8988T (cell line): Measurements from ENCODE around the gene NDUFB10.
"Not testable (repeated sequence)": the region's sequence is repeated elsewhere in the genome, so short reads cannot be mapped to it uniquely, and the experiment has no call there.

ENCODE experiments used
- DNase-seq: peaks from one replicate; pipeline ENCODE4 v3.0.0; 2011

Gene NDUFB10

DNA sequence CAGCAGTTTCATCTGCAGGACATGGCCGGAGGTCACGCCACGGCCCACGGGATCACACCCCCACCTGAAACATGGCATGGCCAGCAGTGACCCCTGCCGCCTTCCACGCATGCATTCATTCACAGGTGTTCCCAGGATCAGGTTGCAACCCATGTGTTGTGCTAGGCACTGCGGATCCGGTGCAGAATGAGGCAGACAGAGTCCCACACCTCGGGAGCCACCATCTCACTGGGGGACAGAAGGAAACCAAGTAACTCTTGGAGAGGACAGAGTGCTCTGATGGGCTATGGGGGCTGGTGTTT lies 12.0 kb upstream of the NDUFB10 start:
- no peak for DNase-seq

DNA sequence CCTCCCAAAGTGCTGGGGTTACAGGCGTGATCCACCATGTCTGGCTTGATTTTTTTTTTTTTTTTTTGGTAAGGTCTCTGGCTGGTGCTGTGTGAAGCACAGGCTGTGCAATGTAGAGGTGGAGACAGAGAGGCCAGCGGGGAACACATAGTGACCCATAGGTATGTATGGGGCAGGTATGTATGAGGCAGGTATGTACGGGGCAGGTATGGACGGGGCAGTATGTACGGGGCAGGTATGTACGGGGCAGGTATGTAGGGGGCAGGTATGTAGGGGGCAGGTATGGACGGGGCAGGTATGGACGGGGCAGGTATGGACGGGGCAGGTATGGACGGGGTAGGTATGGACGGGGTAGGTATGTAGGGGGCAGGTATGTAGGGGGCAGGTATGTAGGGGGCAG lies 9.8 kb upstream of the NDUFB10 start:
- DNase-seq, result no peak

DNA sequence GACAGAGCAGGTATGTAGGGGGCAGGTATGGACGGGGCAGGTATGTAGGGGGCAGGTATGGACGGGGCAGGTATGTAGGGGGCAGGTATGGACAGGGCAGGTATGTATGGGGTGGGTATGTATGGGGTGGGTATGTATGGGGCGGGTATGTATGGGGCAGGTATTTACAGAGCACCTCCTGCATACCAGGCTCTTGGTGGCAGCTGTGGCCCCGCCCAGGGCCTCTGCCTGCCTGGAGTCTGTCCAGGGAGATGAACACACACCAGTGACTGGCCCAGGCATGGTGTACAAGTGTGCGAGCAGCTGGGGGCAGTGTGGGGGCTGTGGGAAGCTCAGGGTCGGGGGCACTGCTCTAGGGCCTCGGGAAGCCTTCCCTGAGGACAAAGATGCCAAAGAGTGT lies 9.3 kb upstream of the NDUFB10 start:
- DNase-seq, result no peak

DNA sequence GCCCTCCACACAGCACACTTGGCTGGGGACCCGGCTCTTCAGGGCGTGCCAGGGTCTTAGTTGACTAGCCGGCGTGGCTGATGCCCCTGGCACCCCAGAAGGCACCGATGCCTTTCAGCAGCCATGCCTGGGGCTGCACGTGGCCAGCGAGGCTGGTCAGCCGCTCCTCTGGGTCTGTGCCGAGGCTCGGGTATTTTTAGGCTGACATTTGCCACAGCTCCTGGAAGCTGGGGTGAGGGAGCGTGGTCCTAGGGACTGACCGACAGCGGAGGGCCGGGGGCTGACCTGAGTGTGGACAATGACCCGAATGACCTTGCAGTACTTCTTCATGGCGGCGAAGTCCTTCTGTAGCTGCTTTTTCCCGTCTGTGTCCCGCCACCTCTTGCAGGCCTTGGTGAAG lies 8.8 kb upstream of the NDUFB10 start:
- no peak for DNase-seq

DNA sequence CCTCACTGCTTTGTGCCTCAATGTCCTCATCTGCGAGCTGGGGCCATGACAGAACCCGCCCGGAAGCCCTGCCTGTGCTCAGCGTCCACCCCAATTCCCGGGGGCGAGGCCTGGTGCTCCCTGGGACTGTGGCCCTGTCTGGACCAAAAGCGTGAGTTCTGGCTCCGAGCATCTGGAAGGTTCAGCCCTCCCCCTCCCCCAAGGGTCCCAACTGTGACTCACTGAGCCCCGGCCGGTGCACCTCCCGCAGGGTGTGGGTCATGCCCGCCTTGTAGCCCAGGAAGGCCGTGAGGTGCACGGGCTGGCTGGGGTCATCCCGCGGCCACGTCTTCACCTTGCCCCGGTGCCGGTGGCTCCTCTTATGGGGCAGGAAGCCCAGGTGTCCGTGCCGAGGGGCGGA lies 5.6 kb upstream of the NDUFB10 start:
- DNase-seq, result no peak

DNA sequence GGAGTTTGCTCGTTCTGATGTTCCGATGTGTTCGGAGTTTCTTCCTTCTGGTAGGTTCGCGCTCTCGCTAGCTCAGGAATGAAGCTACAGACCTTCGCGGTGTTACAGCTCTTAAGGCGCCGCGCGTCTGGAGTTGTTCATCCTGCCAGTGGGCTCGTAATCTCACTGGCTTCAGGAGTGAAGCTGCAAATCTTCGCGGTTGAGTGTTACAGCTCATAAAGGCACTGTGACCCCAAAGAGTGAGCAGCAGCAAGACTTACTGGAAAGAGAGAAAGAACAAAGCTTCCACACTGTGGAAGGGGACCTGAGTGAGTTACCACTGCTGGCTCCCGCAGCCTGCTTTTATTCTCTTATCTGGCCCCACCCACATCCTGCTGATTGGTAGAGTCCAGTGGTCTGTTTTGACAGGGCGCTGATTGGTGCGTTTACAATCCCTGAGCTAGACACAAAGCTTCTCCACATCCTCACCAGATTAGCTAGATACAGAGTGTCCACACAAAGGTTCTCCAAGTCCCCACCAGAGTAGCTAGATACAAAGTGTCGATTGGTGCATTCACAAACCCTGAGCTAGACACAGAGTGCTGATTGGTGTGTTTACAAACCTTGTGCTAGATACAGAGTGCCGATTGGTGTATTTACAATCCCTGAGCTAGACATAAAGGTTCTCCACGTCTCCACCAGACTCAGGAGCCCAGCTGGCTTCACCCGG lies 1.8 kb upstream of the NDUFB10 start:
- DNase-seq, result not testable (repeated sequence)

DNA sequence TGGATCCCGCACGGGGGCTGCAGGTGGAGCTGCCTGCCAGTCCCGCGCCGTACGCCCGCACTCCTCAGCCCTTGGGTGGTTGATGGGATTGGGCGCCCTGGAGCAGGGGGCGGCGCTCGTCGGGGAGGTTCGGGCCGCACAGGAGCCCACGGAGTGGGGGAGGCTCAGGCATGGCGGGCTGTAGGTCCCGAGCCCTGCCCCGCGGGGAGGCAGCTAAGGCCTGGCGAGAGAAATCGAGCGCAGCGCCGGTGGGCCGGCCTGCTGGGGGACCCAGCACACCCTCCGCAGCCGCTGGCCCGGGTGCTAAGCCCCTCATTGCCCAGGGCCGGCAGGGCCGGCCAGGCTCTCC lies 1.2 kb upstream of the NDUFB10 start:
- not testable (repeated sequence) for DNase-seq

DNA sequence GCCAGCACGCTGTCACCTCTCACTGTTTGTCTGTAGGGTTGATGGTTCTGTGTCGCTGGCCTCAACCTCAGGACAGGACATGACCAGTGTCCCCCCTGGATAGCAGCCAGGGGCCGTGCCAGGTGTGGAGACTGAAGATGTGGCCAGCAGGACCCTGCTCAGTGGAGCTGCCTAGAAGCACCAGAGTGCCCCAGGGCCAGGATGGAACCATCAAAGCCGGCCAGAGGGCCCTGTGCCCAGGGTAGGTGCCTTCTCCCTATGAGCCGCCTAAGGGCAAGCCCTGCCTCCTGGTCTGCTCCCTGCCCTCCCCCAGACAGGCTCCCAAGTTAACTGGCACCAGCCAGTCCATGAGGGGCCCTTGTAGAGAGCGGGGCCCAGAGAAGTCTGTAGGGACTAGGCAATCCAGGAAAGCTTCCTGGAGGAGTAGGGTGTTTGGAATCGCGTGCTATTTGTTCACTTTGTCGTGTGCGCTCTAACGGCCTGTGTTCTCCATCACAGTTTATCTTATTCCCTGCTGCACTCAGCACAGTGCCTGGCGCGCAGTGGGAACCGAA lies 546 bp upstream of the NDUFB10 start:
- DNase-seq, result no peak

DNA sequence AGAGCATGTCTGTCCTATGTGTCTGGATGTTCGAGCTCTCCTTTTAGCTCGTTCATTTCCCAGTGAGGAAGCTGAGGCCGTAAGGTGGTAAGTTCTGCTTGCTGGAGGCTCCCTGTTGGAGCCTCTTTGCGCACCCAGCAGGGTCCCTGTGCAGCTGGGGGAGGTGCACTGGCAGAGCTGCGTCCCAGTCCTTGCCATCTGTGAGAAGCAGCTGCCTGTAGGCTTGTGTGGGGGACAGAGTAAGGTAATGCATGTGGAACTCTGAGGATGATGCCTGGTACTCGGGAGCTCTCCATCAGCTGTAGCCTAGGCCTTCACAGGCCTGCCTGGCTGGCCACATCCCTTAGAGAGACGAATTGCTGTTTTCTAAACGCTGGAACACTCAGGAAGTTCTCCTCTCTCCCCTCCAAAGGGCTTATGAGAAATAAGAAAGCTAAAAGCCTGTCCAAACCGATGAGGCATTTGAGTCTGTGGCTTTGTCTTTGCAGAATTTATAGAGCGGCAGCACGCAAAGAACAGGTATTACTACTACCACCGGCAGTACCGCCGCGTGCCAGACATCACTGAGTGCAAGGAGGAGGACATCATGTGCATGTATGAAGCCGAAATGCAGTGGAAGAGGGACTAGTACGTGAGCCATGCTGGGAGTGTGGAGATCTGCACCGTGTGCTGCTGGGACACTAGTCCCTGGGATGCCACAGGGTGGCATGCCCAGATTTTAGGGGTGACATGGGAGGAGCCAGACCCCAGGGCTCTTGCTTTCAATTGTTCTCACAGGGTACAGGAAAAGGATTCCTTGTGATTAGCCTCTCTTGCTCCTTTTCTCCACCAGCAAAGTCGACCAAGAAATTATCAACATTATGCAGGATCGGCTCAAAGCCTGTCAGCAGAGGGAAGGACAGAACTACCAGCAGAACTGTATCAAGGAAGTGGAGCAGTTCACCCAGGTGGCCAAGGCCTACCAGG lies 1.6 kb downstream of the NDUFB10 start:
- no peak for DNase-seq

DNA sequence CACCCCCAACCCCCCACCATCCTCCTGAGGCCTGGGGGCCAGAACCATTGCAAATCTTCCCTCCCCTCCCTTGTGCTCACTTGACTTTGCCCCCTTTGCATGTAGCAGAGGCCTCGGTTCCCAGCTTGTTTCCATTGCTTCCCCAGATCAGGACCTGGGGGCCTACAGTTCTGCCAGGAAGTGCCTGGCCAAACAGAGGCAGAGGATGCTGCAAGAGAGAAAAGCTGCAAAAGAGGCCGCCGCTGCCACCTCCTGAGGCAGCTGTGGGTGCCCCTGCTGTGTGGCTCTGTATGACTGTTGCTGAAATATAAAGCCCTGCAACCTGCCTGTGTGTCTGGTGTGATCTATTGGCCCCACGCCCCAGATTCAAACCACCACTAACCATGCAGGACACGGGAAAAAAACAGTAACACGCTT lies 2.3 kb downstream of the NDUFB10 start:
- DNase-seq, result no peak

DNA sequence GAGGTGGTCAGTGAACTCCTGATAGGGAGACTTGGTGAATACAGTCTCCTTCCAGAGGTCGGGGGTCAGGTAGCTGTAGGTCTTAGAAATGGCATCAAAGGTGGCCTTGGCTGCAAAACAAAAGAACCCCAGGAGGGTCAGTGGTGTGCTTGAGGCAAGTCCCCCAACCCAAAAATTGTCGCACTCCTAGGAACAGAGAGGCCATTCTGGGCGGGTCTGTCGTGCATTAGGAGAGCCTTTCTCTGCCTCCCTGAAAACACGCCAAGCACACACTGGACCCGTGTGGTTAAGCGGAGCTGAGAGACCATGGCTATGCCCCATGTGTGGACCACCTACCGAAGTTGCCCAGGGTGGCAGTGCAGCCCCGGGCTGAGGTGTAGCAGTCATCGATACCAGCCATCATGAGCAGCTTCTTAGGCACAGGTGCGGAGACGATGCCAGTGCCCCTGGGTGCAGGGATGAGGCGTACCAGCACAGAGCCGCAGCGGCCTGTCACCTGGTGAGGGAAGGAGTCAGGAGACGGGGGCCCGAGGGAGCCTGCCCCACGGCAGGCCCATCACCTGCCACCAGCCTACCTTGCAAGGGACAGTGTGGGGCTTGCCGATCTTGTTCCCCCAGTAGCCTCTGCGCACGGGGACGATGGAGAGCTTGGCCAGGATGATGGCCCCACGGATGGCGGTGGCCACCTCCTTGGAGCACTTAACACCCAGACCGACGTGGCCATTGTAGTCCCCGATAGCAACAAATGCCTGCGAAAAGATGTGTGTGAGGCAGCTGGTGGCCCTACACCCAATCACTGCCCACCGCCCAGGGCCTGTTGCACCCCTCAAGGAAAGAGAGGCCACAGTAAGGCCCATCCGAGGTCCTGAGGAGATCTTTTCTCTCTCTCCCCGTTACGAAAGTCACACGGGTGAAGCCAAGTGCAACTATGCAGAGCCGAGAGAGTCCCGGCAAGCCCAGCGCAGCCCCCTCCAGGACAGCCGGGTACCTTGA lies 3.1 kb downstream of the NDUFB10 start:
- DNase-seq, result not testable (repeated sequence)

DNA sequence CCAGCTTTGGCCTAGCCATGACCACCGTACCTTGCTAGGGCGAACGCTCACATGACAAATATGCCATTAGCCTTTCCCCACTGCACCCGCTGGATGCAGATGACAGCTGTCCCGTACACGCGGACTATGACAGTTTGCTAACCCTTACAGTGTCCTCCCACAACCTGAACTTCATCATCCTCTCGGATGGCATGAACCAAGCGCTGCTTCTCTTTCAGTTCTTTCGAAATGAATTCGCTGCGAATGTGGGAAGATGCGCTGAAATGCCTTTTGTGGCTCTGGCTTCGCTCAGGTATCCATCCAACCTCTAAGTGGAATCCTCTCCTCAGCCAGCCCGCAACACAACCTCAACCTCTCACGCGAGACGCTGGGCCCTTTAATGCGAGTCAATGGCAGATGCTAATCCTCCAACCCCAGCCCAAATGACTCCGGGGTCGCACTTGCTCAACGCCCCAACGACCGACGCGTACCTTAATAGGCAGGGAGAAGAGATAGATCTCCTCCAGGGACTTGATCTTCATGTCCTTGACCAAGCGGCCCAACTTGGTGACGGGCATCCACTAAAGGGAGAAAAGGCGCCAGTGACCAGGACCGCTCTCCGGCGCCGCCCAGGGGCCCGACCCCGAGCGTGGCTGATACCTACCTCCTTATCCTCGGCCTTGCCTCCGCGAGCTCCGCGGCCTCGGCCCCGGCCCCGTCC lies 4.6 kb downstream of the NDUFB10 start:
- DNase-seq, result no peak

DNA sequence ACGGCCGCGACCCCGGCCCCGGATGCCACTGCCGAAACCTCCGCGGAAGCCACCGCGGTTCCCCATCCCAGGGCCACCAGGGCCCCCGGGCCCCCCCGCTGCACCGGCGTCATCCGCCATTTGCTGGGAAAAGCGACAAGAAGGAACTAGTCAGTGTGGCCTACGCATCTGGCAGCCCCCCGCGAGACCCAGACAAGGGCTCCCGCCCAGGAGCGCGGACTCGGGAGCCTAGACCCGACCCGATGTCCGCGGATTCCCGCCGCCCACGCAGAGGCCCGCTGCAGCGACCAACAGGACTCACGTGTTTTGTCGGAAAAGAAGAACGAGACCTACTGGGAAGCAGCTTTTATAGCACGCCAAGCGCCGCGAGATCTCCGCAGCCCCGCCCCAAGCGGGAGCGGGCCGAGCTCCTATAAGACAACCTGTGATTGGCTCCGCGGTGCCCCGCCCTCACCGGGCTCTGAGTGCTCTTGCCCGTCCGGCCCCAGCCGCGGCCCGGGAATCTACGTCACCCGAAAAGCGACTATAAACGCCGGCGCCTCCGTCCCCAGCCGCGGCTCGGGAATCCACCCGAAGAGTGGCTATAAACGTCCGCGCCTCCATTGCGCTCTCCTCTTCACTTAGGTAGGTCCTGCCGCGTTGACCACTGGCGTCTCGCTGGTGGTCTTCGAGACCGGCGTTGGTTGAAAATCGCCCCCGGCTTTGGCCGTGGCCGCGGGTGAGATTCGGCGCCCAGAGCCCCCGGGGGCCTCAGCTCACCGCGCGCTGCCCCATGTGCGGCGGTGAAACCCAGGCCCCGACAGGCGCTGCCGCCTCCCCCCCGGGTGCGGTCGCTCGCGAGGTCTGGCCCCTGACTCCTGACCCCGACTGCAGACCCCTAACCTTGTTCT lies 5.4 kb downstream of the NDUFB10 start, which contains the start of gene RPS2:
RPS2 (minus strand) TSS at position 321 of the 890 bp plus-strand sequence; CDS start at position 120, 201 bp downstream.
- peak; percentile 99 for DNase-seq

DNA sequence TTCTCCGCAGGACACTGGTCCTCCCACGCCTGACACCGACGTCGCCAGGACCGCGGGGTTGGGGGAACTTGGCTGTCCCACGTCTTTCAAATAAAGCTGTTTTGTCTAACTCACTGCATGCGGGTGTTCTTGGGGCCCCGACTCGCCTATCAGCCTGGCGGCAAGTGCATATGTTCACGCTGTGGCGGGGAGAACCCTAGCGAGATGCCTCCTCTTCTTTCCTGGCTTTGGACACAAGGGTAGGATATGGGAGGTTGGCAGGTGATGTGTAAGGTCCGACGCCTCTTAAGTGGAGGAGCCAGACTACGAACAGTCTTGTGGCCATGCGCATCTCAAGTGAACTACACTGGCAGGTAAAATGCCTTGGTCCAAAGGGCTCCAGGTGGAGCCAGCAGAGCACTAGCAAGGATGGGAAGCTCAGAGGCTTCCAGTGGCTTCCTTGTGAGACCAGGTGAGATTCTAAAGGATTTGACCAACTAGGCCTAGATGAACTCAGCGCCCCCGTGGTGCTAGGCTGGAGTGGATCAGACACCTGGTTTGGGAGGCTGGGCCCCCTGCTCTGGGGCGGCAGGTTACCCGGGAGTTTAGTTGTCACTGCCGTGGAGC lies 6.2 kb downstream of the NDUFB10 start:
- DNase-seq, result no peak

DNA sequence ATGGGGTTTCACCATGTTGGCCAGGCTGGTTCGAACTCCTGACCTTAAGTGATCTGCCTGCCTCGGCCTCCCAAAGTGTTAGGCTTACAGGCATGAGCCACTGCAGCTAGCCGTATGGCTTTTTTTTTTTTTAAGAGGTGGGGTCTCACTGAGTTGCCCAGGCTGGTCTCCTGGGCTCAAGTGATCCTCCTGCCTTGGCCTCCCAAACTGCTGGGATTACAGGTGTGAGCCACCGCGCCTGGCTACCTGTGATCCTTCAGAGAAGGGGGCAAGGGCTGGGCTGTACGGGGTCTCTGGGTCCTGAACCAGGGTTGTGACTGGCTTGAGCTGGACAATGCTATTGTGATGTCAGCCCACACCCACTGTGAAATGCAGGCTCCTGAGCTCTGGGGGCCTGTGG lies 7.1 kb downstream of the NDUFB10 start, which contains the start of gene RNF151:
RNF151 (plus strand) TSS at position 397 of the 400 bp plus-strand sequence. CDS start 26 bp downstream, outside the sequence.
- no peak for DNase-seq

DNA sequence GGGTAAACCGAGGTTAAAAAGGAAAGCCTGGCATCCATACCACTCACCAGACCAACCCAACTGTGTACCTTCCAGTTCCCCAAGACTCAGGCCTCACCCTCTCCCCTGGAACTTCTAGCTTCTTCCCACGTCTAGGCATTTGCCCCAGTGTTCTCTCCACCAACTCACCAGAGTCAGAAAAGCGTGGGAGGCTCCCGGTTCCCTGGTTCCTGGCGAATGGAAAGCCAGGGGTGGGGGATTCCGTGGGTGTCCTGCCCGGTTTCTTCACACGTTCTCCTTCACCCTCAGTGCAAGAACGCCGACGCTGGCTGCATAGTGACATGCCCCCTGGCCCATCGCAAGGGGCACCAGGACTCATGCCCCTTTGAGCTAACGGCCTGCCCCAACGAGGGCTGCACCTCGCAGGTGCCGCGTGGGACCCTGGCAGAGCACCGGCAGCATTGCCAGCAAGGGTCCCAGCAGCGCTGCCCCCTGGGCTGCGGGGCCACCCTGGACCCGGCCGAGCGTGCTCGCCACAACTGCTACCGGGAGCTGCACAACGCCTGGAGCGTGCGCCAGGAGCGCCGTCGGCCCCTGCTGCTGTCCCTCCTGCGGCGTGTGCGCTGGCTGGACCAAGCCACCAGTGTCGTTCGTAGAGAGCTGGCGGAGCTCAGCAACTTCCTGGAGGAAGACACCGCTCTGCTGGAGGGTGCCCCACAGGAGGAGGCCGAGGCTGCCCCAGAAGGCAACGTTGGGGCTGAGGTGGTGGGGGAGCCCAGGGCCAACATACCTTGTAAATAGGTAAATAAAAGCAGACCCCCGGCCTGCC lies 9.0 kb downstream of the NDUFB10 start:
- DNase-seq, result no peak

DNA sequence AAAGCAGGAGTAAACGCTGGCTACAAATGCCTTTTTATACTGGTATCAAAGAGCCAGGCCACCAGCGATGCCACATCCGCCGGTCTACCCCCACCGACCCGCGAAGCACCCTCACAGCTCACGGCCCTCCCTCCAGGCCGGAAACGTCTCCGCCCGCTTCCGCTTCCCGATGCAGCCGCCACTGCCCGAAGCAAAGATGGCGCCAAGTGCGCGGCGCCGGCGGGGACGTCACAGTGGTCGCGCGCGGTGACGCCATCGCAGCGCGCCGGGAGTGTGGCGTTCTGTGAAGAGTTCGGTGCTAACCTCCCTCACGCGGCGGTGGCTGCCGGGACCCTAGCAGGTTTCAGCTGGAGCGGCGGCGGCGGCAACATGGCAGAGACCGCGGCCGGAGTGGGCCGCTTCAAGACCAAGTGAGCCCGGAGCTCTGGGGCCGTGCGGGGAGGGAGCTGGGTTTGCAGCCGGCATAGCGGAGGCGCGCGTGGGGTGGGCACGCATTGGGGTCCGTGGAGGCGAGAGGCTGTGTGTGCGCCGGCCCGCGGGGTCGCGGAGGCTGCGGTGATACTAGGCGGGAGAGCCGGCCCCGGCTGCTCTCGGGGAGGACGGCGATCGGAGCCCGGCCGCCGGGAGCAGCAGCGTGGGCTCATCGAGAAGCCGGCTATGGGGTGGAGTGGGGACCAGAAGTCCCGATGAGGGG lies 12.6 kb downstream of the NDUFB10 start, which contains the start of gene TBL3:
TBL3 (plus strand) TSS at position 258 of the 694 bp plus-strand sequence; CDS start at position 370, 112 bp downstream.
- DNase-seq, result peak; percentile 96

DNA sequence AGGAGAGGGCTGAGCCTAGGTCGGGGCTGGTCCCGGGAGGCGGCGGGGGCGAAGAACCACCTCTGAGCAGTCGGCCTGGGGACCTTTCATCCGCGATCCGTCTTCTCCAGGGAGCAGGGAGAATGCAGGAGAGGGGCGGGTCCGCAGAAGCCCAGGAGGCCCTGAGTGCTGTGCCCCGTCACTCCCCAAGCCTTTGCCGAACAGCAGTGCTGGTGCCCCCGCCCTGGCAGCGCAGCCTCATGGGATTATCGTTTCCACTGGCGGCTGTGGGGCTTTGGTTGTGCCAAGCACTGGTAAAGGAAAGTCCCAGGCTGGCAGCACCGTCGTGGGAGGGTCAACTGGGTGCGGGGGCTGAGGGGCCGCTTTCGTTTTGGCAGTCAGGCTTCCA lies 13.1 kb downstream of the NDUFB10 start:
- DNase-seq, result no peak
